Caco-2 (cell line): ENCODE results near the gene RAB42. TPM values are rescaled to one million over a fixed set of nuclear protein-coding genes. Genes with fewer than 3 reads are reported as not detected.

Source experiments
- BruUV-seq: library from RNA; stranded (reverse); fragments of 400-500 nt; replicated peaks from 2 replicates; lab custom pipeline; 2021; lab: Mats Ljungman, UMichigan
- CTCF ChIA-PET: fragments of 300-600 bp; sonication (Branson Sonifier 250); formaldehyde crosslinking; loops from one replicate; lab custom pipeline; 2022; ENCODE audit warnings: antibody characterized with exemption; lab: Charles Lee
- POLR2A ChIA-PET: fragments of 300-600 bp; sonication (Branson Sonifier 250); formaldehyde crosslinking; loops from one replicate; lab custom pipeline; 2022; ENCODE audit warnings: antibody characterized with exemption; lab: Charles Lee
- DNase-seq, 2 experiments: peaks; one replicate each; pipeline versions ENCODE4 v3.0.0 to v3.0.0-alpha.2; 2020 to 2022
- H3K27me3 ChIP-seq: replicated peaks from 2 replicates; pipeline ENCODE4 v1.6.0; 2011; ENCODE audit warnings: low read length; ENCODE audit not compliant: control insufficient read depth, insufficient read depth
- H3K36me3 ChIP-seq: 2 replicates; pipeline ENCODE4 v1.5.1; 2011; ENCODE audit warnings: low read length; ENCODE audit not compliant: control insufficient read depth, insufficient read depth
- H3K4me1 ChIP-seq: fragments of 250-450 bp; sonication (Bioruptor Pico); 2 replicates; pipeline ENCODE4 v1.5.1; 2020; ENCODE audit warnings: mild to moderate bottlenecking
- H3K4me3 ChIP-seq: 2 replicates; pipeline ENCODE4 v1.5.1; 2011; ENCODE audit warnings: low read depth, mild to moderate bottlenecking, control low read depth, low read length
- H3K9me3 ChIP-seq: fragments of 250-450 bp; sonication (Bioruptor Pico); 2 replicates; pipeline ENCODE4 v1.5.1; 2020; ENCODE audit warnings: mild to moderate bottlenecking, moderate library complexity
- H3K27ac Mint-ChIP-seq: one replicate; pipeline ENCODE4 v1.8.0; 2022; ENCODE audit warnings: mixed read lengths; ENCODE audit not compliant: unreplicated experiment
- H3K27me3 Mint-ChIP-seq: one replicate; pipeline ENCODE4 v1.8.0; 2022; ENCODE audit warnings: mixed read lengths; ENCODE audit not compliant: insufficient read depth, unreplicated experiment
- H3K36me3 Mint-ChIP-seq: one replicate; pipeline ENCODE4 v1.8.0; 2022; ENCODE audit warnings: mild to moderate bottlenecking, mixed read lengths; ENCODE audit not compliant: insufficient read depth, unreplicated experiment
- H3K4me1 Mint-ChIP-seq: one replicate; pipeline ENCODE4 v1.8.0; 2022; ENCODE audit warnings: low read depth, mixed read lengths; ENCODE audit not compliant: unreplicated experiment
- H3K4me3 Mint-ChIP-seq: one replicate; pipeline ENCODE4 v1.8.0; 2022; ENCODE audit warnings: mild to moderate bottlenecking, moderate library complexity, mixed read lengths; ENCODE audit not compliant: unreplicated experiment
- H3K9me3 Mint-ChIP-seq: one replicate; pipeline ENCODE4 v1.8.0; 2022; ENCODE audit warnings: mixed read lengths; ENCODE audit not compliant: unreplicated experiment
- CTCF ChIP-seq, 2 experiments: fragments of 200-600 bp in 1 of 2; IDR thresholded peaks; 1 replicate in 1 of 2; 2 replicates in 1 of 2; pipeline versions ENCODE4 v1.5.1 to v1.8.0; 2011 to 2022; ENCODE audit warnings: antibody characterized with exemption in 1 of 2, control low read depth in 1 of 2, inconsistent platforms in 1 of 2, low read depth in 1 of 2, low read length in 1 of 2, mild to moderate bottlenecking in 1 of 2, moderate library complexity in 1 of 2; ENCODE audit not compliant: insufficient read depth in 1 of 2, severe bottlenecking in 1 of 2, unreplicated experiment in 1 of 2
- intact Hi-C: fragments of 100-400 bp; cut with micrococcal nuclease; formaldehyde crosslinking; loops from one replicate; pipeline ENCODE4 v1.10.0; 2022; ENCODE audit not compliant: unreplicated experiment
- total RNA-seq: library from RNA; stranded (reverse); gene quantifications from 2 replicates; pipeline ENCODE4 v1.2.3, GENCODE V29; 2022

RAB42 gene
- total RNA-seq, 1 experiment from 2014 or later: 2.5 TPM

DNA sequence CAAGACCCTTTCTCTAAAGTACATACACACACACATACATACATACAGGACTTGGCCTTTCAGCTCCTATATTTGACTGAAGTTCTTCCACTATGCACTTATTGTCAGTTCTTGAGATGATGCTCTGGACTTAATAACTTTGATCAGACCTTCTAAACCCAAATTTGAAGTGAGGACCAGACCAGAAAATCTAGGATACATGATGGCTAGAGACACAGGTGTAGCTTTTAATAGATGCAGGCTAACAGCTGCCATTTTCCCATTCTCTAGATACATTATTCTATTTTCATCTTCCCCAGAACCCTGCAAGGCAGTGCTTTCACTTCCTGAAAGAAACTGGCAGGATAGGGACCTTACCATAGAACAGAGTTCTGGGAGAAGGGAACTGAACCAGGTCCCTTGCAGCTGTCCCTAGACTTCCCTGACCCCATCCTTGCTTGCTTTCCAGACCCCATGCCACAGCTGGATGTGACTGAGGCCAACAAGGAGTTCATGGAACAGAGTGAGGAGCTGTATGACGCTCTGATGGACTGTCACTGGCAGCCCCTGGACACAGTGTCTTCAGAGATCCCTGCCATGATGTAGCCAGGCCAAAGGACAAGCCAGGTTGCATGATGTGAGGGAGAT, 14.9 kb upstream of the RAB42 start:
- H3K27me3 Mint-ChIP-seq: no peaks in the 10 kb centered on the region
- no peak for TF ChIP-seq CTCF (IDR thresholded peaks at IDR 0.05; ENCODE audit: insufficient read depth in 1 of 2, low read depth in 1 of 2, low read length in 1 of 2, severe bottlenecking in 1 of 2, unreplicated experiment in 1 of 2)
- peaks cover 69% of the 10 kb centered on the region for H3K36me3 Mint-ChIP-seq
- Histone ChIP-seq H3K36me3 (peaks cover 4% of the 10 kb centered on the region), H3K9me3 (no peaks in the 10 kb centered on the region), H3K4me3 (no peak overlapping the region), H3K27me3 (no peaks in the 10 kb centered on the region), H3K4me1 (peaks cover under 1% of the 10 kb centered on the region; the same call in 1 of the 2 replicates)
- no peaks in the 10 kb centered on the region for H3K4me1 Mint-ChIP-seq
- intact Hi-C loops: no loop called here
- POLR2A ChIA-PET: no interaction called here
- peak in 1 of 2 experiments; percentile 50 for DNase-seq
- BruUV-seq: no TSS peak
- no peaks in the 10 kb centered on the region for H3K9me3 Mint-ChIP-seq
- H3K4me3 Mint-ChIP-seq: no peak overlapping the region
- CTCF ChIA-PET: no interaction called here
- no peak overlapping the region for H3K27ac Mint-ChIP-seq

GRCh38 chr1:28577738-28578536, 14.1 kb upstream of the RAB42 start:
- Mint-ChIP-seq H3K27ac (no peak overlapping the region), H3K36me3 (peaks cover 71% of the 10 kb centered on the region), H3K4me1 (peaks cover 2% of the 10 kb centered on the region), H3K27me3 (no peaks in the 10 kb centered on the region), H3K4me3 (no peak overlapping the region), H3K9me3 (no peaks in the 10 kb centered on the region)
- TF ChIP-seq CTCF (IDR thresholded peaks at IDR 0.05; ENCODE audit: insufficient read depth in 1 of 2, low read depth in 1 of 2, low read length in 1 of 2, severe bottlenecking in 1 of 2, unreplicated experiment in 1 of 2): no peak
- Histone ChIP-seq H3K27me3 (no peaks in the 10 kb centered on the region), H3K36me3 (peaks cover 4% of the 10 kb centered on the region), H3K4me1 (peaks cover 5% of the 10 kb centered on the region; the same call in 1 of the 2 replicates), H3K4me3 (no peak overlapping the region), H3K9me3 (no peaks in the 10 kb centered on the region)
- ChIA-PET CTCF (no interaction called here), POLR2A (interaction anchor here (0.6 kb wide), 1 partner anchor 38 kb away, joined by 4 read pairs; no protein-coding TSS in a partner anchor)
- no peak for DNase-seq
- intact Hi-C loops: no loop called here
- no TSS peak for BruUV-seq

- no peak overlapping the region for H3K4me3 Mint-ChIP-seq
- H3K27ac Mint-ChIP-seq: no peak overlapping the region
- DNase-seq: no peak
- BruUV-seq: no TSS peak
- CTCF ChIA-PET: no interaction called here
- Histone ChIP-seq H3K4me1 (peaks cover 5% of the 10 kb centered on the region; the same call in 1 of the 2 replicates), H3K9me3 (no peaks in the 10 kb centered on the region), H3K36me3 (peaks cover 4% of the 10 kb centered on the region), H3K27me3 (no peaks in the 10 kb centered on the region), H3K4me3 (no peak overlapping the region)
- H3K4me1 Mint-ChIP-seq: peaks cover 6% of the 10 kb centered on the region
- POLR2A ChIA-PET: interaction anchor here (0.6 to 0.7 kb wide), 2 partner anchors 38 to 60 kb away, joined by 4 to 10 read pairs; no protein-coding TSS in a partner anchor
- intact Hi-C loops: no loop called here
- H3K9me3 Mint-ChIP-seq: no peaks in the 10 kb centered on the region
- H3K27me3 Mint-ChIP-seq: no peaks in the 10 kb centered on the region
- no peak for TF ChIP-seq CTCF (IDR thresholded peaks at IDR 0.05; ENCODE audit: insufficient read depth in 1 of 2, low read depth in 1 of 2, low read length in 1 of 2, severe bottlenecking in 1 of 2, unreplicated experiment in 1 of 2)
- H3K36me3 Mint-ChIP-seq: peaks cover 71% of the 10 kb centered on the region
Observed at GRCh38 chr1:28578696-28579218, 13.3 kb upstream of the RAB42 start.
